Measurements from ENCODE around the gene CAPS2.

- TF ChIP-seq YY1 (IDR thresholded peaks at IDR 0.05; ENCODE audit: insufficient read depth, insufficient read length) (no peak), ZNF274 (IDR thresholded peaks at IDR 0.05; ENCODE audit: low read depth, low read length) (no peak)
These were observed 41.3 kb downstream of the CAPS2 start for GRCh38 chr12:75288860-75289259.
